Stromal cell of bone marrow (primary cell): ENCODE data around the gene PRSS8.
A peak's percentile ranks its signal among the peaks of the same experiment; 100 is the strongest.
"Not testable (repeated sequence)": the region's sequence is repeated elsewhere in the genome, so short reads cannot be mapped to it uniquely, and the experiment has no call there.

Source experiments
- DNase-seq: peaks from one replicate; pipeline ENCODE4 v3.0.0-alpha.2; 2012; ENCODE audit warnings: low read depth

Gene PRSS8

DNA sequence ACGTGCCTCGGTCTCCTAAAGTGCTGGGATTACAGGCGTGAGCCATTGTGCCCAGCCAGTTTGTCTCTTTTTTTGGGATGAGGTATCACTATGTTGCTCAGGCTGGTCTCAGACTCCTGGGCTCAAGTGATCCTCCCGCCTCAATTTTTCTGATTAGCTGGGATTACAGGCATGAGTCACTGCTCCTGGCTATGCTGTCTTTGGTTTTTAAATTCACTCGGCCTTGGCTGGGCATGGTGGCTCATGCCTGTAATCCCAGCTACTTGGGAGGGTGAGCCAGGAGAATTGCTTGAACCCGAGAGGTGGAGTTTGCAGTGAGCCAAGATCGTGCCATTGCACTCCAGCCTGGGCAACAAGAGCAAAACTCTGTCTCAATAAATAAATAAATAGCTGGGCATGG is 8.9 kb upstream of the PRSS8 start:
- peak; percentile 14 for DNase-seq

DNA sequence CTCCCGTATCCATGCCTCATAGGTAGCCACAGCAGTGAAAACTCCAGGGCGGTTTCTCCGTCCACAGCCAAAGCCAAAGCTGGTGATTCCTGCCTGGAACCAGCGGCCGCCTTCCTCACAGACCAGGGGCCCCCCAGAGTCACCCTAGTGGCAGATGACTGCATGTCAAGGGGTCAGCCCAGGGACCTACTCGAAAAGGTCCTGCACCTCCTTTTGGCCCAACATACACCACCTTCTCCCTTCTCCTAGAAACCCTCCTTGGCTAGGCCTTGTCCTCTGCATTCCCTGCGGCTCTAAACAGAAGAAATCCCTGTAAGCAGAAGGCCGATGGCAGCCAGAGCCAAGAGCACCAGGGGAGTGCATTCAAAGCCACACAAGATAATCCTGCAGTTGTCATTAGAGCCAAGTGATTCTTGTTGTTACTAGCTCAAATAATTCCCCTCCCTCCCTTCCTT is 8.2 kb upstream of the PRSS8 start:
- no peak for DNase-seq

DNA sequence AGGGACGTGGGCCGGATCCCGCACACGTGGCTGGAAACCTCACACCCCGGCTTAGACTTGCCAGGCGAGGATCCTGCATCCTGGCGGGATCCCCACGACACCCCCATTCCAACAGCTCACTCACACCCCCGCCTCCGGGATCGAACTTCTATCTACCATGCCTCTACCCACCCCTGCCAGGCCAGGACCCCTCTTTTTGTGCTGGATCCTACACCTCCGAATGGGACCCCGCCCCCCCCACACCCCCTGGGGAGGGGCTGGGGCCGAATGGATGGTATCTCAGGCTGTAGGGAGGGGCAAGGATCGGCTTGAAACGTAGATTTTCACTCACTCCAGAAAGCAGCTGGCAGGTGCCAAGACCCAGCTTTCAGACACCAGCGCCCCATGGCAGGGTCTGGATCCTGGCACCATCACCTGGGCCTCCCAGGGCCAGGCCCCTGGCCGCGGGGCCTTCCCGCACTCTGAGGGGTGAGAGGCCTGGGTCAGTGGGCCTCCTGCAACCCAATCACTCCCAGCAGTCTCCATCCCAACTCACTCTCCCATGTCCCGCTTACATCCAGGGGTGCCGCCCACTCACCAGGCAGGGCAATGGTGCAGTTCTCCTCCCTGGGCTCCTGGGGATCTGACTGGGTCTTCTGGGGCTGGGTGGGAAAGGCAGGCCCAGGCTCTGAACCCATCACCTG is 7.6 kb upstream of the PRSS8 start:
- DNase-seq, result no peak

DNA sequence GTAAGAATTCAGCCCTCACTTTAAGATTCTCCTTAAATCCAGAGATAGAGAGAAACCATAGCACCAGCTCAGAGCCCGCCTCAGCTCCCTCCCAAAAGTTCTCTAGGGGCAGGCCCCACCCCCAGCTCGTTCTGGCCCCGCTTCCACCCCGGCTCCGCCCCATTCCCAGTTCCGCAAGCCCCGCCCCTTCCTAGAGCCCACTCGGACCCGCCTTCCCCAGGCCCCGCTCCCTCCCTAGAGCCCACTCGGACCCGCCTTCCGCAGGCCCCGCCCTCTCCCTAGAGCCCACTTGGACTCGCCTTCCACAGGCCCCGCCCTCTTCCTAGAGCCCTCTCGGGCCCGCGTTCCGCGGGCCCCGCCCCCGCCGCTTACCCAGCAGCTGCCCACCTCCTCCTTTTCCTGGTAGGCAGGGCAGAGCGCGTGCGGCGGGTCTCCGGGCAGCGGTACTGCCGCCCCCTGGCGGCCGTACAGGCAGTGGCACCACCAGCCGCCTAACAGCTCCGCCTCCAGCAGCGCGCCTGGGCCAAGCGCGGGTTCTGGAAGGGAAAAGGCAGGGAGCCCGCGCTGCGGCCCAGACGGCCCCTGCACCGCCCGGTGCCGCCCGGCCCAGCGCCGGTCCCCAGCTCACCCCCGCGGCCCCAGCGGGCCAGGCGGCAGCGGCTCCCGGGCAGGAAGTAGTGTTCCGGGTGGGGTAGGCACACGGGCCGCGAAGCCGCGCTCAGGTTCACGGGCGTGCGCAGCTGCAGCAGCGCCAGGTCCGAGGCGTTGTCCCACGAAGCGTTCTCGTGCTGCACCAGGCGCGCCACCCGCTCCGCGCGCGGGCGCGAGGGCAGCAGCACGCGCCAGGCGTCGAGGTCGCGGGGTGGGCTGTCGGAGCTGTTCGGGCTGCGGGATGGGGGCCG is 6.8 kb upstream of the PRSS8 start:
- DNase-seq, result peak; percentile 97

DNA sequence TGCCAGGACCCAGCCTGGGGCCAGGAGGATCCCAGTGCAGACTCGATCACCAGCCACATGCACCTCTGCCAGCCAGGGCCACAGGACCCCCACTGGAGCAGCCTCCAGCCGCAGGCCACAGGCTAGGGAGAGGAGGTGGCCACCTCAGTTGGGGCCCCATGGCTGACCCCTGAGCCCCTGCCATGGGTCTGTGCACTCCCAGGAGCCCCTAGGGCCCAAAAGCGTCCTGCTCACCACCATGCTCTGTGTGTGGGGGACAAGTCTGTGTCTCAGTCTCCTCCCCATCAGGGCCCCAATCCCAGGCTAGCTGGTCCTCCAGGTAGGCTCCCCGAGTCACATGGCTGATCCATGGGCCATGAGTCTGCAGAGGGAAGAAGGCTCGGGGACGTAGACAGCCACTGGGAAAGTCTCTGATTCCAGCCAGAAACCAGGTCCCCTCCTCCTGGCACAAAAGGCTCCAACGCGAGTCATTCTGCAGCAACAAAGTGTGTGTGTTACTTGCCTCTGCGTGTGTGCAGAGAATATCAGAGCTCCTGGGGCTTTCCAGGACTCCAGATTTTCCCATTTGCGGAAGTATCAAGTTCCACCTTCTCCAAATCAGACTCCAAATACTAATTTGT is 6.1 kb upstream of the PRSS8 start:
- DNase-seq, result peak; percentile 61

DNA sequence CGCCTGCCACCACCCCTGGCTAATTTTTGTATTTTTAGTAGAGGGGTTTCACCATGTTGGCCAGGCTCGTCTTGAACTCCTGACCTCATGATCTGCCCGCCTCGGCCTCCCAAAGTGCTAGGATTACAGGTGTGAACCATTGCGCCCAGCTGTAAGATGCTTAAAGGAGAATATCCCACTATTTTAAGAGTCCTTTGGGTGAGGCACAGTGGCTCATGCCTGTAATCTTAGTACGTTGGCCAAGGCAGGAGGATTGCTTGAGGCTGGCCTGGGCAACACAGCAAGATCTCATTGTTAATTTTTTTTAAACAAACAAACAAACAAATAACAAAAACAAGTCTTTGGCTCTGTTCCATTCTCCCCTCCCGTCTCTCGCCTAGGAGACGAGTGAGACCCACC is 5.5 kb upstream of the PRSS8 start:
- not testable (repeated sequence) for DNase-seq

DNA sequence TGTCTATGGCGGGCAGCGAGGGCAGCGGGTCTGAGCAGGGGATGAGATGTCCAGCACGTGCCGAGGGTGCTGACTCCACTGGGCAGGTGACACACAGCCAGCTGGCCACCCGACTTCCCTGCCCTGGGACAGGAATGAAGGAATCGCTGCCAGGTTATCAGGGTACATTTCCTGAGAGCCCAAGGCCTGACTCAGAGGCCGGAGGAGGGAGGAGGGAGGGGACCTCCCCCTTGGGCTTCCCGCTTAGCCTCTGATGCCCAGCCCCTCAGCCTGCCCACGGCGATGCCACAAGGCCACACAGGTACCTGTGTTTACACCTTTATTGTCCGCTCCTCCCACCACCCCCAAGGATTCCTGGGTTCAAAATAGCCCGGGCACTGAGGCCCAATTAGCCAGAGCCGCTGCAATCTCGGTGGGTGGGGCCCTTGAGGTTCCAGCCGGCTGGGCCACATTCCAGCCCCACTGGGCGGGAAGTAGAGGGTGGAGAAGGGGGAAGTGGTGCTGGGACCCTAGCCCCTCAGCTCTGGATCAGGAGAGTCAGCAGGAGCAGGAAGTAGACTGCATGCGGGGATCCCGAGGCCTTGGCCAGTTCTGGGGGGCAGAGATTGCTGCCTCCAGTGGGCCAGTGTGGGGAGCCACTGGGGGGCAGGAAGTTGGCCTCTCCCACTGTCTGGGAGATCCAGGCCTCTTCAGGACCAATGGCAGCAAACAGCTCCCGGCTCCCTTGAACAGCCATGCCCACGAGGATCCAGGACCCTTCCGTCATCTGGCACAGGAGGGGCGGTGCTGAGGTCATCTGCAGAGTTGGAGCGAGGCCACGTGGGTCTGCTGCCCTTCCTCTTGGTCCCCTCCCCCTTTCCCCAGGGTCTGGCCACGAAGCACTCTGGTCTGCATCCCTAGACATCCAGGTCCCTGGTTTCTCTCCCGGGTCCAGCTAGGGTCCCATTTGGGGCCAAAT is 3.4 kb upstream of the PRSS8 start:
- DNase-seq, result no peak

DNA sequence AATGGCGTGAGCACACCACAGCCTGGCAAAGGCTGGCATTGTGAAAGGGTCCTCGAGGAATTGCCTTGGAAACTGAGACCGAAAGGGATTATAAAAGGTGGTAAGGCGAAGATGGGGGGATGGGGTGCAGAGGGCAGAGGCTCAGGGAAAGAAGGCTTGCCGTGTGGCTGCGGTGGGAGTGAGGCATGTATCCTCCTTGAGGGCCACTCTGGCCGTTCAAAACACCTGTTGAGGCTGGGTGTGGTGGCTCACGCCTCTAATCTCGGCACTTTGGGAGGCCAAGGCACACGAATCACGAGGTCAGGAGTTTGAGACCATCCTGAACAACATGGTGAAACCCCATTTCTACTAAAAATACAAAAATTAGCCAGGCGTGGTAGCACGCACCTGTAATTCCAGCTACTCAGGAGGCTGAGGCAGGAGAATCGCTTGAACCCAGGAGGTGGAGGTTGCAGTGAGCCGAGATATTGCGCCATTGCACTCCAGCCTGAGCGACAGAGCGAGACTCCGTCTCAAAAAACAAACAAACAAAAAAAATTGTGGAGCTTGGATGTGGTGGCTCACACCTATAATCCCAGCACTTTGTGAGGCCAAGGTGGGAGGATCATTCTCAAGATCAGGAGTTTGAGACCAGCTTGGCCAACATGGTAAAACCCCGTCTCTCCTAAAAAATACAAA is 1.4 kb upstream of the PRSS8 start:
- not testable (repeated sequence) for DNase-seq

DNA sequence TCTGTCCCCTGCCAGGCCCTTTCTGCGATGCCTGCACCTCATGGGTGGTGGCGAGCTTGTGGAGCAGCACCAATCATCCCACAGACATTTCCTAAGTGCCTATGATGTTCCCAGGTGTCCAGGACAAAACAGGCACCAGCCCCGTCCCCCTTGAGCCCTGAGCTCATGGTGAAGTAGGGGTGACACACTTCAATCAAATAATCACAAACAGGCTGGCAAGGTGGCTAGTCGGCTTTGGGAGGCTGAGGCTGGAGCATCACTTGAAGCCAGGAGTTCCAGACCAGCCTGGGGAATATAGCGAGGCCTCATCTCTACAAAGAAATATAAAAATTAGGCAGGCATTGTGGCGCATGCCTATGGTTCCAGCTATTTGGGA is 748 bp upstream of the PRSS8 start:
- no peak for DNase-seq

DNA sequence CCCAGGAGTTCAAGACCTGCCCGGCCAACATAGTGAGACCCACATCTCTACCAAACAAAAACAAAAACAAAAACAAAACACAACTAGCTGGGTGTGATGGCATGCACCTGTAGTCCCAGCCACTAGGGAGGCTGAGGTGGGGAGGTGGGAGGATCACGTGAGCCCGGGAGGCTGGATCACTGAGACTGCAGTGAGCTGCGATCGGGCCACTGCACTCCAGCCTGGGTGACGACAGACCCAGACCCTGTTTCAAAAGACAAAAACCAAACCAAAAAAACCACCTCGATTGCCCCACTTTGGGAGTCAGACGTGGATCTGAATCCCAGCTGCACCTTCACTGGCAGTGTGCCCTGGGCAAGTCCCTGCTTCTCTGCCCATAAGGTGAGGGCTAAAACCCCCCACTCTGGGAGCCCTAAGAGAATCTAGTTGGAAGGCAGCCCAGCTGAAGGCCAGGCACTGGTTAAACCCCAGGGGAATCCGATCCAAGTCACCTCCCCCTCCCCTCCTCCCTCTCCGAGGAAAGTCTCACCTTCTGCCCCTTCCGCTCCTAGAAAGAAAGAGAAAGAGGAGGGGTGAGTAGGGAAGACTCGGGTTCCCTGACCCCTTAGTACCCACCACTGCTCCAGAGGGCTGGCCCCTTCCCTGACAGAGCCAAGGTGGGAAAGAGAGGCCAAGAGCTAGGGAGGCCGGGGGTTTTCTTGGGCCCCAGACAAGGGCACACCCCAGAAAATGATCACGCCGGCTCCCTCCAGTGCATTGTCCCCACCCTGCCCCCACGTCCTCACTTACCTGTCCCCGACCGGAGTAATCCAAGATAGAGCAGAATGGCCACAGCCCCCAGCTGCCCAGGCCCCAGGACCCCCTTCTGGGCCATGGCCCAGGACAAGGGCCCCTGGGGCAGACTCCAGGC is 647 bp downstream of the PRSS8 start:
- no peak for DNase-seq

DNA sequence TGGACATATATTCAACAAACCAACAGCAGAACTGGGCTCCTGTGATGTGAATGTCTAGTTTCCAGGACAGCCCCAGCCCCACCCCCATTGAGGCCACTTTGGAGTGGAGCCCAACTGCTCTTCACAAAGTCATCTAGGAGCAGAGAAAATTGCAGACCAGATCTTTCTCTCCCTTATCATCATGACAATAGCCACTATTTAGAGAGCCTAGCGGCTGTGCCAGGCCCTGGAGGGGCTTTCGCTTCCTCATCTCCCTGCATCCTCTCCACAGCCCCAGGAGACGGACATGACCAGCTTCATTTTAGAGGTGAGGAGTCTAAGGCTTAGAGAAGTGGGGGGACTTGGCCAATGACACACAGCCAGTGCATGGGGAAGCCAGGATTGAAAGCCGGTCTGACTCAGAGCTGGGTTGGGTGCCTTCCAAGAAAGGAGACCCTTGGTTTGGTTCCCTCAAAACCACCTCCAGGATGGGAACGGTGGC is 1.4 kb downstream of the PRSS8 start:
- DNase-seq, result no peak

DNA sequence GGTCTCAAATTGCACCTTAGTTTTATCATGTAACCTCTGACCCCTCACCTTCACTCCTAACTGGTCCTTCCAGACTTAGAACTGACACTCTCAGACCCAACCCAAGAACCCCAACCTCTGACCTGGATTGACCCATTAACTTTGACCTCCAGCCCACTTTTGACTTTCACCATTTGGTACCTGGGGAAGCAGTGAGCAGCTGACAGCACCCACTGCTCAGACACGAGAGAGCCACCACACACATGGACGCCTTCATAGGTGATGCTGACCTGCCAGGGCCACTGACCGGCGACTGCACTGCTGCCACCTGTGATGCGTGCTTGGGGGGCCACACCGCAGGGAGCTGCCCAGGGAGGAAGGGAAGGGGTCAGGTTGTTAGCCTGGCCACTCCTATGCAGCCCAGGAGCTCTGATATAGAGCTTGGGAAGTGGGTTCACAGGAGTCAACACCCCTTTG is 2.5 kb downstream of the PRSS8 start:
- DNase-seq, result no peak

DNA sequence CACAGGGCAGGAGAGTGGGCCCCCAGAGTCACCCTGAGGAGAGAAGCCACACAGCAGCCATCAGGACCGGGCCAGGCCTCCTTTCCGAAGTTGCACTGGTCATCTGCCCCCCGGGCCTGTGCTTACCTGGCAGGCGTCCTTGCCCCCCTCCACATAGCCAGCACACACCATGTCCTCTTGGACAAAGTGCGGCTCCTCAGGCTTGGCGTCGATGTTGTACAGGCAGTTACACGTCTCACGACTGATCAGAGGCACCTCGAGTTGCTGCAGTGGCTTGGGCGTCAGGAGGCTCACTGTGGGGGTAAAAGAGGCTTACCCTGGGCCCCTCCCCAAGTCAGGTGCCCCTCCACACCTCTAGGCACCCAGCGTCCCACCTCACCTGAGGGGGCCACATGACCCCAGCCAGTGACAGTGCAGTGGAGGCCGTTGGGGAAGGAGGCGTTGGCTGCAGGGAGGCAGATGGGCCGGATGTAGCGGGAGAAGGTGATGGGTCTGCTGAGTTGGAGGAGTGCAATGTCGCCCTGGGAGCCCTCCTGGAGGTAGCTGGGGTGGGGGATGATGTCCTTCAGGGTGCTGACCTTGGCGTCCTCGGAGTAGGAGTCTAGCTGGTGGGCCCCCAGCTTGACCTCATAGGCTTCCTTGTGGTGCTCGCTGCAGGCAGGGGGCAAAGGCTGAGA is 3.1 kb downstream of the PRSS8 start:
- no peak for DNase-seq

DNA sequence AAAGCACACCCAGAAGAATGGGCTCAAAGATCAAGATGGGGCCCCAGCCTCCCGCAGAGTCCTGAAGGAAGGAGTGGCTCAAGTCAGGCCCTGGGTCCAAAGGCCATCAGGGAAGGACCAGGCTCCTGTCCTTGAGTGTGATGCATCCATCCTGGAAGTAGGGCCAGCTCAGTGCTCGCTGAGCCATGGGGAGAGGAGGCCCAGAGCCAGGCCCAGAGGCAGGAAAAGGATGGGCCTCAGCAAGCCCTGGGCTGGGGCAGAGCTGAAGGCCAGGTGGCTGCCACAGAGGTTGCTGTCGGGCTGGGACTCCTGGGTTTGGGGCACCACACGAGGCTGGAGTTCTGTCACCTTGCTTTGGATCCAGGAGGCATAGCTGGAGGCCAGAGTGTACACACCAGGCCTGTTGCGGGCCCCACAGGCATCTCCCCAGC is 3.7 kb downstream of the PRSS8 start:
- no peak for DNase-seq

DNA sequence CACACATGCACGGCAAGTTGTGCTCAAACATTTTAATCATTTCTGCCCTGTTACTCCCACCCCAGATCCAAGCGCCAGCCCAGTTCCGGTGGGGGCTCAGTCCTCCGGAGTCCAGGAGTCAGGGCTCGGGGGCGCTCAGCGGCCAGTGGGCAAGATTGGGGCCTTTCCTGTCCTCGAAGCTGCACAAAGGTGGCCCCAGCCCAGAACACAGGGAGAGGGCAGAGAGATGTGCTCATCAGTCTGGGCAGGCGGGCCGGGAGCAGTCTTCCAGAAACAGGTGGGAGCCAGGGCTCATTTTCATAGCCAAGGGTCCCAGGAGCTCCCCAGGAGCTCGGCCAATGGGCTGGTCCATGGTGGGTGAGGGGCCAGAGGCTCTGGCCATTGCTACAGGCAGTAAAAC is 4.1 kb downstream of the PRSS8 start:
- DNase-seq, result no peak

DNA sequence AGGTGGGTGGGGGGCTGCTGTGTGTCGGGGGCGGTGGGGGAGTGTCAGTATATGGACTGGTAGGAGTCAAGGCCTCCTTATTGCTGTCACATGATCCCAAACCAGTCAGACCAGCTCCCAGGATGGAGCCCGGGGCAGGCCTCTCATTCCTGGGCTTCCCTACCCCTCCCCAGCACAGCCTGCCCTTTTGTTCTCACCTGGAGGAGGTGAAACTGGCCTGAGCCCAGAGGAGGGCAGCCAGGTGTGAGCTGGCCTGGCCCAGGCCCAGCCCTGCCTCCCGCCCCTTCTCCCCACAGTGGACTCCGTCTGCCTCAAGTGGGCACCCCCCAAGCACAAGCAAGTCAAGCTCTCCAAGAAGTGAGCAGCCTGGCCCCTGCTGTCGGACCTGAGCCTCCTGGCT is 4.6 kb downstream of the PRSS8 start:
- DNase-seq, result no peak

DNA sequence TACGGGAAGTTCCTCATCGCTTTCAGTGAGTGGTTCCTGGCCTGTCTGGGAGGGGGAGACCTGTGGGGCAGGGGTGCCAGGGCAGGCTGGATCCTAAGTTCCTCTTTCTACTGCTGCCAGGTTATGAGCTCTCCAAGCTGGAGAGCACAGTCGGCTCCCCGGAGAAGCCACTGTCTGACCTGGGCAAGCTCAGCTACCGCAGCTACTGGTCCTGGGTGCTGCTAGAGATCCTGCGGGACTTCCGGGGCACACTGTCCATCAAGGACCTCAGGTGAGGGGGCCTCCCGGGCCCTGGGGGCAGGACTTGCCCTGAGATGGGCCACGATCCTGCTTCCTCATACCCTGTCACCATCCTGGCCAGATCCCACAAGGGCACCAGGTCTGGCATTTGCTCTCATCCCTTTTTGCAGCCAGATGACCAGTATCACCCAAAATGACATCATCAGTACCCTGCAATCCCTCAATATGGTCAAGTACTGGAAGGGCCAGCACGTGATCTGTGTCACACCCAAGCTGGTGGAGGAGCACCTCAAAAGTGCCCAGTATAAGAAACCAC is 5.1 kb downstream of the PRSS8 start:
- DNase-seq, result no peak

DNA sequence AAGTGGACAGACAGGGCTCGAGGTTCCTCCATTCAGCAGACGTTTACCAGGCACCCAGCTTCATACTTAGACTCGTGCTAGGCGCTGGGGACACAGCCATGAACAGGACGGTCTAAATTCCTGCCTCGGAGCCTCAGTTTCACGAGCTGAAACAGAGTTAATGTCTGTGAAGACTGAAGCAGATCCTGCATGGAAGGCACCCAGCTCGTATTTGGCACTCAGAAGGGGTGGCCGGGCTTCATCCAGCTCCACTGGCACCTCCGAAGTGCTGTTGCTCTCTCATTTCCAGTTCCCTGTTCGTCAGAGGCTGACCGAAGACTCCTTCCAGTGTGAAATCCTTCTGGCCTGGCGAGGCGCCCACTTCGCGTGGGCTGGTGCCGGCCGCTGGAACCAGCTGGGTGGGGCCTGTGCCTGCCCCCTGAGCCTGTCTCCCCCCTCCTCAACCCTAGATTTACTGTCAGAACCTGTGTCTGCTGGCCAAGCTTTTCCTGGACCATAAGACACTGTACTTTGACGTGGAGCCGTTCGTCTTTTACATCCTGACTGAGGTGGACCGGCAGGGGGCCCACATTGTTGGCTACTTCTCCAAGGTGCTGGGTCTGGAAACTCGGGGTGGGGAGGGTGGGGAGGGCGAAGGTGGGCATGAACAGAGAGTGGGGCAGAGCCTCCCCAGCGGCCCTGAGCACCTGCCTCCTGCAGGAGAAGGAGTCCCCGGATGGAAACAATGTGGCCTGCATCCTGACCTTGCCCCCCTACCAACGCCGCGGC is 5.8 kb downstream of the PRSS8 start:
- no peak for DNase-seq
